PC-9 (cell line): ENCODE data around the gene RIPK3. TPM values are rescaled to one million over a fixed set of nuclear protein-coding genes. Genes with fewer than 3 reads are reported as not detected.

Source experiments
- BruUV-seq: library from RNA; stranded (reverse); fragments of 400-500 nt; replicated peaks from 2 replicates; lab custom pipeline; 2021; lab: Mats Ljungman, UMichigan
- CTCF ChIA-PET: fragments of 300-600 bp; sonication (Branson Sonifier 250); formaldehyde crosslinking; loops from one replicate; lab custom pipeline; 2022; ENCODE audit warnings: antibody characterized with exemption; lab: Charles Lee
- POLR2A ChIA-PET: fragments of 300-600 bp; sonication (Branson Sonifier 250); formaldehyde crosslinking; loops from one replicate; lab custom pipeline; 2022; ENCODE audit warnings: antibody characterized with exemption; ENCODE audit not compliant: unreplicated experiment; lab: Charles Lee
- DNase-seq, 2 experiments: peaks; one replicate each; pipeline versions ENCODE4 v3.0.0 to v3.0.0-alpha.2; 2015 to 2022; ENCODE audit warnings: mixed read lengths in 1 of 2
- H2AFZ ChIP-seq: fragments of 200-600 bp; sonication (generic); 2 replicates; pipeline ENCODE4 v1.8.1; 2017; ENCODE audit warnings: antibody characterized with exemption
- H3F3A ChIP-seq: fragments of 200-600 bp; sonication (generic); 2 replicates; pipeline ENCODE4 v1.8.1; 2017; ENCODE audit warnings: antibody characterized with exemption, mild to moderate bottlenecking, low read depth; ENCODE audit not compliant: insufficient read depth
- H3K27ac ChIP-seq: fragments of 200-600 bp; sonication (generic); 2 replicates; pipeline ENCODE4 v1.6.1; 2016; ENCODE audit warnings: mixed run types
- H3K27me3 ChIP-seq: fragments of 200-600 bp; sonication (generic); 2 replicates; pipeline ENCODE4 v1.6.1; 2016; ENCODE audit warnings: low read depth, mixed run types; ENCODE audit not compliant: insufficient read depth
- H3K36me3 ChIP-seq: fragments of 200-600 bp; sonication (generic); 2 replicates; pipeline ENCODE4 v1.6.1; 2016; ENCODE audit warnings: low read depth, mixed run types
- H3K4me1 ChIP-seq: fragments of 200-600 bp; sonication (generic); replicated peaks from 2 replicates; pipeline ENCODE4 v1.6.1; 2016; ENCODE audit warnings: mixed run types; ENCODE audit not compliant: insufficient read depth
- H3K4me2 ChIP-seq: fragments of 200-600 bp; sonication (generic); 2 replicates; pipeline ENCODE4 v1.6.1; 2017; ENCODE audit warnings: mixed run types
- H3K4me3 ChIP-seq: fragments of 200-600 bp; sonication (generic); 2 replicates; pipeline ENCODE4 v1.6.1; 2016; ENCODE audit warnings: mixed run types
- H3K79me2 ChIP-seq: fragments of 200-600 bp; sonication (generic); 2 replicates; pipeline ENCODE4 v1.6.1; 2017; ENCODE audit warnings: low read depth, mixed run types
- H3K9me2 ChIP-seq: fragments of 200-600 bp; sonication (generic); 2 replicates; pipeline ENCODE4 v1.8.1; 2017; ENCODE audit warnings: mild to moderate bottlenecking; ENCODE audit not compliant: insufficient read depth
- H3K9me3 ChIP-seq: fragments of 200-600 bp; sonication (generic); 2 replicates; pipeline ENCODE4 v1.8.1; 2016; ENCODE audit warnings: low read depth; ENCODE audit not compliant: insufficient read depth
- H4K20me1 ChIP-seq: fragments of 200-600 bp; sonication (generic); 2 replicates; pipeline ENCODE4 v1.8.1; 2017; ENCODE audit not compliant: insufficient read depth
- EZH2 ChIP-seq: fragments of 200-600 bp; sonication (generic); IDR thresholded peaks from 2 replicates; pipeline ENCODE4 v1.8.0; 2017; ENCODE audit warnings: antibody characterized with exemption, low read depth
- intact Hi-C: fragments of 100-400 bp; cut with micrococcal nuclease; formaldehyde crosslinking; loops from one replicate; pipeline ENCODE4 v1.10.0; 2022; ENCODE audit not compliant: unreplicated experiment
- total RNA-seq: library from RNA; stranded (reverse); gene quantifications from 2 replicates; pipeline ENCODE4 v1.2.3, GENCODE V29; 2021
- TF ChIP-seq, protein P1 (sequence below): fragments of 200-600 bp; sonication (generic); conservative IDR thresholded peaks from 2 replicates; pipeline ENCODE4 v1.6.1; 2017; ENCODE audit warnings: mixed run types, antibody characterized with exemption, mild to moderate bottlenecking, moderate library complexity

Gene RIPK3
- total RNA-seq, 1 experiment from 2014 or later, result 6.4 TPM

DNA sequence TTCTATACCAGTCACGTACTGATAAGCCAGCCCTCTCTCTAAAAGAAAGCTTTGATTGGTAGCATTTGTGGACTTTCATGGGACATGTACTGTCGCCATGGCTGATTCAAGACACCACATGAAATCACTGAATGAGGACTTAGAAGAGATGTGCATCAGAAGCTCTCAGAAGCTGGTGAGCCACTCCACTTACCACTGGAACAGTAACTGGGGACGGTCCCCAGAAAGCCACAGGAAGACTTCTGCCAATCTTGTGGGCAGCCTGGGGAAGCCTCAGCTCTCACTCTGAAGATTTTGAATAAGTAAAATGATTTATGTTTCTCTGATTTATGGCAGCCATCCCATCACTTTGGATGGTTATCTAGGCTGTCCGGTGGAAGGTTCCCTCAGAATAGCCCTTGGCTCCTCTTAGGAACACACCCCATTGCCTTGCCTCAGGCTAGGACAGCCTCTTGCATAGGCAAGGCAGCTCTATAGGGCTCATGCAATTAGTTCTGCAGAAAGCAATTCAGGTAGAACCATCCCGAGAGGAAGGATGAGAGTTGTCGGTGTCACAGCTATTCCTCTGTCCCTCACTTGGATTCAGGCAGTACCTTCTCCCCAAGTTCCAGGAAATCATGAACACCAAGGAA is 50.0 kb downstream of the RIPK3 start:
- H3K79me2 ChIP-seq, result no peaks in the 10 kb centered on the region
- TF ChIP-seq, protein P1, sequence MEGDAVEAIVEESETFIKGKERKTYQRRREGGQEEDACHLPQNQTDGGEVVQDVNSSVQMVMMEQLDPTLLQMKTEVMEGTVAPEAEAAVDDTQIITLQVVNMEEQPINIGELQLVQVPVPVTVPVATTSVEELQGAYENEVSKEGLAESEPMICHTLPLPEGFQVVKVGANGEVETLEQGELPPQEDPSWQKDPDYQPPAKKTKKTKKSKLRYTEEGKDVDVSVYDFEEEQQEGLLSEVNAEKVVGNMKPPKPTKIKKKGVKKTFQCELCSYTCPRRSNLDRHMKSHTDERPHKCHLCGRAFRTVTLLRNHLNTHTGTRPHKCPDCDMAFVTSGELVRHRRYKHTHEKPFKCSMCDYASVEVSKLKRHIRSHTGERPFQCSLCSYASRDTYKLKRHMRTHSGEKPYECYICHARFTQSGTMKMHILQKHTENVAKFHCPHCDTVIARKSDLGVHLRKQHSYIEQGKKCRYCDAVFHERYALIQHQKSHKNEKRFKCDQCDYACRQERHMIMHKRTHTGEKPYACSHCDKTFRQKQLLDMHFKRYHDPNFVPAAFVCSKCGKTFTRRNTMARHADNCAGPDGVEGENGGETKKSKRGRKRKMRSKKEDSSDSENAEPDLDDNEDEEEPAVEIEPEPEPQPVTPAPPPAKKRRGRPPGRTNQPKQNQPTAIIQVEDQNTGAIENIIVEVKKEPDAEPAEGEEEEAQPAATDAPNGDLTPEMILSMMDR, result no peak
- H3K9me3 ChIP-seq, result no peaks in the 10 kb centered on the region
- H4K20me1 ChIP-seq, result no peaks in the 10 kb centered on the region
- H3K4me2 ChIP-seq, result no peak overlapping the region
- ChIA-PET POLR2A (interaction anchor here (0.7 kb wide), 1 partner anchor 9 kb away, joined by 9 read pairs; no protein-coding TSS in a partner anchor), CTCF (no interaction called here)
- intact Hi-C loops, result no loop called here
- no peaks in the 10 kb centered on the region for H3K9me2 ChIP-seq
- no peak overlapping the region for H2AFZ ChIP-seq
- H3K4me3 ChIP-seq, result no peak overlapping the region
- H3K4me1 ChIP-seq, result no peaks in the 10 kb centered on the region
- H3F3A ChIP-seq, result no peaks in the 10 kb centered on the region
- H3K36me3 ChIP-seq, result no peaks in the 10 kb centered on the region
- BruUV-seq, result no TSS peak
- no peaks in the 10 kb centered on the region for H3K27me3 ChIP-seq
- no peak overlapping the region for H3K27ac ChIP-seq
- DNase-seq, result no peak

DNA sequence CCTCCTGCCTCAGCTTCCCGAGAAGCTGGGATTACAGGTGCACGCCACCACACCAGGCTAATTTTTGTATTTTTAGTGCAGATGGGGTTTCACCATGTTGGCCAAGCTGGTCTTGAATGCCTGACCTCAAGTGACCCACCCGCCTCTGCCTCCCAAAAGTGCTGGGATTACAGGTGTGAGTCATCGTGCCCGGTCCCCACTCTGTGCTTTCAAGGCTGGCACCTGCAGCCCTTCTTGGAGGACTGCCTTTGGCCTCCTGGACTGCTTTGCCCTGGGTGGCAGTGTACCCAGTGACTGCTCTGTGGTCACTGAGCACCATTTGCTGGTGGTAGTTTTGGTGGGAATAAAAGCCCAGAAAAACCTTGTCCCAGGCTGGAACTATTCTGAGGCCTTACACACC is 52.8 kb downstream of the RIPK3 start:
- no peaks in the 10 kb centered on the region for H3K79me2 ChIP-seq
- CTCF ChIA-PET, result no interaction called here

More for the DNA sequence above, 52.8 kb downstream of the RIPK3 start:
- no peak overlapping the region for H3K27ac ChIP-seq
- H3K4me1 ChIP-seq, result no peaks in the 10 kb centered on the region
- H3K4me3 ChIP-seq, result no peak overlapping the region
- intact Hi-C loops, result no loop called here
- no peaks in the 10 kb centered on the region for H3K9me3 ChIP-seq
- H3K36me3 ChIP-seq, result no peaks in the 10 kb centered on the region
- H4K20me1 ChIP-seq, result no peaks in the 10 kb centered on the region
- no peaks in the 10 kb centered on the region for H3F3A ChIP-seq
- no TSS peak for BruUV-seq
- H3K4me2 ChIP-seq, result no peak overlapping the region
- no peak for DNase-seq
- no peak overlapping the region for H2AFZ ChIP-seq
- POLR2A ChIA-PET, result interaction anchor here (0.6 kb wide), 1 partner anchor 13 kb away, joined by 4 read pairs; the partner anchor contains the start of genes DHRS1 and NOP9
- no peak for TF ChIP-seq EZH2
- TF ChIP-seq, protein P1, result no peak
- H3K9me2 ChIP-seq, result no peaks in the 10 kb centered on the region
- H3K27me3 ChIP-seq, result no peaks in the 10 kb centered on the region

Other genes with a start within 250 kb of the RIPK3 start
- gene PCK2, start 245.7 kb downstream of the RIPK3 start, total RNA-seq, result 77.4 and 113 TPM in 2 replicates
- 52.7 and 87.6 TPM in 2 replicates for gene DCAF11, start 225.2 kb downstream of the RIPK3 start, total RNA-seq
- 1.2 and 2.3 TPM in 2 replicates for gene NRL, start 225.0 kb downstream of the RIPK3 start, total RNA-seq
- gene FITM1, start 209.3 kb downstream of the RIPK3 start, total RNA-seq, result 0.48 and 0.72 TPM in 2 replicates
- 172 and 174 TPM in 2 replicates for gene PSME1, start 203.8 kb downstream of the RIPK3 start, total RNA-seq
- 27.4 and 37.1 TPM in 2 replicates for gene EMC9, start 198.4 kb downstream of the RIPK3 start, total RNA-seq
- 96.0 and 153 TPM in 2 replicates for gene PSME2, start 193.4 kb downstream of the RIPK3 start, total RNA-seq
- 44.6 and 60.8 TPM in 2 replicates for gene RNF31, start 192.5 kb downstream of the RIPK3 start, total RNA-seq
- 18.8 and 21.4 TPM in 2 replicates for gene IRF9, start 178.7 kb downstream of the RIPK3 start, total RNA-seq
- 6.5 and 8.3 TPM in 2 replicates for gene REC8, start 167.9 kb downstream of the RIPK3 start, total RNA-seq
- gene IPO4, start 151.2 kb downstream of the RIPK3 start, total RNA-seq, result 39.0 and 44.1 TPM in 2 replicates
- gene TM9SF1, start 144.6 kb downstream of the RIPK3 start, total RNA-seq, result 37.3 and 41.2 TPM in 2 replicates
- gene TSSK4, start 134.3 kb downstream of the RIPK3 start, total RNA-seq, result not detected in 2 replicates
- gene CHMP4A, start 126.5 kb downstream of the RIPK3 start, total RNA-seq, result 31.2 and 37.6 TPM in 2 replicates
- 8.7 and 15.3 TPM in 2 replicates for gene MDP1, start 123.9 kb downstream of the RIPK3 start, total RNA-seq
- gene NEDD8, start 107.6 kb downstream of the RIPK3 start, total RNA-seq, result 134 and 179 TPM in 2 replicates
- 55.3 and 63.7 TPM in 2 replicates for gene GMPR2, start 107.1 kb downstream of the RIPK3 start, total RNA-seq
- 22.4 and 23.0 TPM in 2 replicates for gene TINF2, start 97.4 kb downstream of the RIPK3 start, total RNA-seq
- gene TGM1, start 76.8 kb downstream of the RIPK3 start, total RNA-seq, result 7.2 and 7.5 TPM in 2 replicates
- 25.2 and 30.1 TPM in 2 replicates for gene RABGGTA, start 68.4 kb downstream of the RIPK3 start, total RNA-seq
- 37.9 and 41.4 TPM in 2 replicates for gene DHRS1, start 40.2 kb downstream of the RIPK3 start, total RNA-seq
- 24.4 and 31.1 TPM in 2 replicates for gene NOP9, start 40.1 kb downstream of the RIPK3 start, total RNA-seq
- not detected in 2 replicates for gene CIDEB, start 32.0 kb downstream of the RIPK3 start, total RNA-seq
- 15.0 and 26.1 TPM in 2 replicates for gene LTB4R2, start 29.9 kb downstream of the RIPK3 start, total RNA-seq
- 10.3 and 16.4 TPM in 2 replicates for gene LTB4R, start 28.5 kb downstream of the RIPK3 start, total RNA-seq
- gene ADCY4, start 4.9 kb downstream of the RIPK3 start, total RNA-seq, result 1.8 and 2.0 TPM in 2 replicates
- 48.3 and 76.3 TPM in 2 replicates for gene NFATC4, start 28.2 kb upstream of the RIPK3 start, total RNA-seq
- gene NYNRIN, start 59.0 kb upstream of the RIPK3 start, total RNA-seq, result 15.1 and 17.7 TPM in 2 replicates
- gene CBLN3, start 89.7 kb upstream of the RIPK3 start, total RNA-seq, result 7.6 and 8.3 TPM in 2 replicates
- 51.5 and 53.4 TPM in 2 replicates for gene KHNYN, start 90.0 kb upstream of the RIPK3 start, total RNA-seq
- gene SDR39U1, start 102.8 kb upstream of the RIPK3 start, total RNA-seq, result 14.8 and 17.2 TPM in 2 replicates
- not detected in 2 replicates for gene CMA1, start 168.3 kb upstream of the RIPK3 start, total RNA-seq
- not detected in 2 replicates for gene CTSG, start 236.3 kb upstream of the RIPK3 start, total RNA-seq